Gastroesophageal sphincter (tissue), 3 donors: ENCODE measurements around the gene SLC17A9.

Source experiments
- CTCF ChIP-seq, 4 experiments: fragments of 200-600 bp in 2 of 4; fragments of 450-650 bp in 2 of 4; sonication (generic) in 1 of 4; IDR thresholded peaks; one replicate each; pipeline ENCODE4 v1.5.1; 2017 to 2019; ENCODE audit warnings: antibody characterized with exemption in 4 of 4, mild to moderate bottlenecking in 2 of 4, moderate library complexity in 2 of 4
- EP300 ChIP-seq: sonication (generic); formaldehyde crosslinking; IDR thresholded peaks from one replicate; pipeline ENCODE4 v1.6.1; 2017; ENCODE audit warnings: antibody characterized with exemption, mild to moderate bottlenecking
- POLR2A ChIP-seq, 2 donors: fragments of 450-650 bp; IDR thresholded peaks; one replicate each; pipeline ENCODE4 v1.6.1; 2017; ENCODE audit warnings: antibody characterized with exemption in 2 of 2, mild to moderate bottlenecking in 2 of 2, moderate library complexity in 1 of 2
- POLR2AphosphoS5 ChIP-seq: sonication (generic); formaldehyde crosslinking; IDR thresholded peaks from one replicate; pipeline ENCODE4 v1.6.1; 2017; ENCODE audit warnings: antibody characterized with exemption

GRCh38 chr20:63017076-63017825 is 64.7 kb downstream of the SLC17A9 start:
- TF ChIP-seq CTCF (IDR thresholded peaks at IDR 0.05): no peak
- no peak for TF ChIP-seq POLR2AphosphoS5
- no peak for TF ChIP-seq POLR2A (IDR thresholded peaks at IDR 0.05)
- TF ChIP-seq EP300: no peak
